Hepatocyte (in vitro differentiated cells): Measurements from ENCODE around the gene NMU. TPM values are rescaled to one million over a fixed set of nuclear protein-coding genes. Genes with fewer than 3 reads are reported as not detected.
A peak's percentile ranks its signal among the peaks of the same experiment; 100 is the strongest.
"Not testable (repeated sequence)": the region's sequence is repeated elsewhere in the genome, so short reads cannot be mapped to it uniquely, and the experiment has no call there.

Experiments used
- DNase-seq: peaks from one replicate; pipeline ENCODE4 v3.0.0-alpha.2; 2016; ENCODE audit warnings: low spot score
- H2AFZ ChIP-seq: fragments of 200-600 bp; sonication (generic); 2 replicates; pipeline ENCODE4 v1.6.0; 2016; ENCODE audit warnings: antibody characterized with exemption, mild to moderate bottlenecking
- H3K27ac ChIP-seq: fragments of 200-600 bp; sonication (generic); 2 replicates; pipeline ENCODE4 v1.5.1; 2016; ENCODE audit warnings: mild to moderate bottlenecking
- H3K27me3 ChIP-seq: fragments of 200-600 bp; sonication (generic); 2 replicates; pipeline ENCODE4 v1.6.1; 2016
- H3K36me3 ChIP-seq: fragments of 200-600 bp; sonication (generic); replicated peaks from 2 replicates; pipeline ENCODE4 v1.5.1; 2016; ENCODE audit warnings: low read depth; ENCODE audit not compliant: insufficient read depth
- H3K4me1 ChIP-seq: fragments of 200-600 bp; sonication (generic); 2 replicates; pipeline ENCODE4 v1.5.1; 2016; ENCODE audit warnings: mild to moderate bottlenecking, moderate library complexity; ENCODE audit not compliant: insufficient read depth
- H3K4me2 ChIP-seq: fragments of 200-600 bp; sonication (generic); 2 replicates; pipeline ENCODE4 v1.6.0; 2016
- H3K4me3 ChIP-seq: fragments of 200-600 bp; sonication (generic); 2 replicates; pipeline ENCODE4 v1.5.1; 2016; ENCODE audit warnings: mild to moderate bottlenecking
- H3K79me2 ChIP-seq: fragments of 200-600 bp; sonication (generic); 2 replicates; pipeline ENCODE4 v1.6.0; 2017; ENCODE audit warnings: mild to moderate bottlenecking
- H3K9me2 ChIP-seq: fragments of 200-600 bp; sonication (generic); replicated peaks from 2 replicates; pipeline ENCODE4 v1.6.0; 2017; ENCODE audit warnings: mild to moderate bottlenecking; ENCODE audit not compliant: insufficient read depth
- H3K9me3 ChIP-seq: fragments of 200-600 bp; sonication (generic); 2 replicates; pipeline ENCODE4 v1.5.1; 2016; ENCODE audit warnings: low read depth, mild to moderate bottlenecking
- H4K20me1 ChIP-seq: fragments of 200-600 bp; sonication (generic); 2 replicates; pipeline ENCODE4 v1.6.0; 2016; ENCODE audit warnings: mild to moderate bottlenecking; ENCODE audit not compliant: insufficient read depth, poor library complexity, severe bottlenecking
- EZH2 ChIP-seq: fragments of 200-600 bp; sonication (generic); IDR thresholded peaks from 2 replicates; pipeline ENCODE4 v1.6.1; 2016; ENCODE audit warnings: antibody characterized with exemption, mild to moderate bottlenecking, borderline replicate concordance
- EZH2phosphoT487 ChIP-seq: fragments of 200-600 bp; sonication (generic); IDR thresholded peaks from one replicate; pipeline ENCODE4 v1.6.1; 2018; ENCODE audit warnings: antibody characterized with exemption, mild to moderate bottlenecking, low read depth, moderate library complexity; ENCODE audit not compliant: unreplicated experiment, severe bottlenecking
- WGBS: methylation state at CpG from one replicate; pipeline ENCODE4 v1.1.6; 2016; ENCODE audit warnings: low lambda C conversion rate; ENCODE audit errors: missing lambda C conversion rate; 5-methylcytosine and 5-hydroxymethylcytosine counted together
- polyA plus RNA-seq: library from polyadenylated mRNA; unstranded; fragments of >200 nt; fragmentation: Nextera tagmentation; extraction: Ambion mirVana; gene quantifications from 2 replicates; pipeline ENCODE4 v1.2.1, GENCODE V29; 2016
- total RNA-seq: library from RNA; depleted of rRNA; stranded (reverse); fragments of >200 nt; gene quantifications from 2 replicates; pipeline ENCODE4 v1.2.3, GENCODE V29; 2014
- TF ChIP-seq, protein P1 (sequence below): fragments of 200-600 bp; sonication (generic); IDR thresholded peaks from 2 replicates; pipeline ENCODE4 v1.5.1; 2016; ENCODE audit warnings: antibody characterized with exemption, mild to moderate bottlenecking; ENCODE audit not compliant: poor library complexity

NMU gene
- total and polyA plus RNA-seq, 2 experiments from 2014 or later = 2.0 to 7.6 TPM

DNA sequence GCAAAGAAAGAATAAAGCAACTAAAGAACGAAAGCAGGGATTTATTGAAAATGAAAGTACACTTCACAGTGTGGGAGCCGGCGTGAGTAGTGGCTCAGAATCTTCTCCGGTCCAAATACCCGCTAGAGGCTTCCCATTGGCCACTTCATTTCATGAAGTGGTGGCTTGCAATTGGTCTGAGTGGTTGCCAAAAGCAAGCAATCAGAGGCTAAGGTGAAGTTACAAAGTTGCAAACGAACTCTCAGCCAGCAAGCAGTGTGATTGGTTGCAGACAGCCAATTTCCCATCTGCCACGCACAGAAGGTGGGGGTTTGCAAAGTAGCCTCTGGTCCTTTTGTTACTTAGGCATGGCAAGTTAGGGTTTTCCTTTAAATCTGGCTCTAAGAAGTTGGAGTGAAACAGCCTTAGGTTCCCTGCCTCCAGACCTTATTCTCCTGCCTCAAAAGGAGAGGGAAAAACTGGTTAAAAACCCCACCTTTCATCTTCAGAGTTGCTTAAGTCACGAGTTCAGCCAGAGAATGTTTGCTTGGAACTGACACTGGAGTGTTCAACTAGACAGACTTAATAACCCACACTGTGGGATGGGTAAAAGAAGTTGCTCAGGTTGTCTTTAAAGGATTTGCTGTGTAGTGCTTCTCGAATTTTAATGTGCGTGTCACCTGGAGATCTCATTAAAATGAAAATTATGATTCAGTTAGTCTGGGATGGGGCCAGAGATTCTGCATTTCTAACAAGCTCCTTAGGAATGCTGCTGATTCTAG, 82.5 kb downstream of the NMU start:
- TF ChIP-seq EZH2phosphoT487 (no peak), EZH2 (no peak)
- TF ChIP-seq, protein P1, sequence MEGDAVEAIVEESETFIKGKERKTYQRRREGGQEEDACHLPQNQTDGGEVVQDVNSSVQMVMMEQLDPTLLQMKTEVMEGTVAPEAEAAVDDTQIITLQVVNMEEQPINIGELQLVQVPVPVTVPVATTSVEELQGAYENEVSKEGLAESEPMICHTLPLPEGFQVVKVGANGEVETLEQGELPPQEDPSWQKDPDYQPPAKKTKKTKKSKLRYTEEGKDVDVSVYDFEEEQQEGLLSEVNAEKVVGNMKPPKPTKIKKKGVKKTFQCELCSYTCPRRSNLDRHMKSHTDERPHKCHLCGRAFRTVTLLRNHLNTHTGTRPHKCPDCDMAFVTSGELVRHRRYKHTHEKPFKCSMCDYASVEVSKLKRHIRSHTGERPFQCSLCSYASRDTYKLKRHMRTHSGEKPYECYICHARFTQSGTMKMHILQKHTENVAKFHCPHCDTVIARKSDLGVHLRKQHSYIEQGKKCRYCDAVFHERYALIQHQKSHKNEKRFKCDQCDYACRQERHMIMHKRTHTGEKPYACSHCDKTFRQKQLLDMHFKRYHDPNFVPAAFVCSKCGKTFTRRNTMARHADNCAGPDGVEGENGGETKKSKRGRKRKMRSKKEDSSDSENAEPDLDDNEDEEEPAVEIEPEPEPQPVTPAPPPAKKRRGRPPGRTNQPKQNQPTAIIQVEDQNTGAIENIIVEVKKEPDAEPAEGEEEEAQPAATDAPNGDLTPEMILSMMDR = no peak
- H3K27me3 ChIP-seq = no peaks in the 10 kb centered on the region
- peaks cover under 1% of the 10 kb centered on the region for H3K4me1 ChIP-seq
- no peak overlapping the region for H3K4me2 ChIP-seq
- no peak overlapping the region for H2AFZ ChIP-seq
- no peaks in the 10 kb centered on the region for H3K36me3 ChIP-seq
- DNase-seq = no peak
- WGBS = 79% methylated on average over 10 of the region's 10 CpGs
- no peak overlapping the region for H3K27ac ChIP-seq
- no peak overlapping the region for H3K4me3 ChIP-seq
- no peaks in the 10 kb centered on the region for H3K79me2 ChIP-seq
- no peaks in the 10 kb centered on the region for H4K20me1 ChIP-seq
- no peaks in the 10 kb centered on the region for H3K9me3 ChIP-seq
- no peaks in the 10 kb centered on the region for H3K9me2 ChIP-seq

DNA sequence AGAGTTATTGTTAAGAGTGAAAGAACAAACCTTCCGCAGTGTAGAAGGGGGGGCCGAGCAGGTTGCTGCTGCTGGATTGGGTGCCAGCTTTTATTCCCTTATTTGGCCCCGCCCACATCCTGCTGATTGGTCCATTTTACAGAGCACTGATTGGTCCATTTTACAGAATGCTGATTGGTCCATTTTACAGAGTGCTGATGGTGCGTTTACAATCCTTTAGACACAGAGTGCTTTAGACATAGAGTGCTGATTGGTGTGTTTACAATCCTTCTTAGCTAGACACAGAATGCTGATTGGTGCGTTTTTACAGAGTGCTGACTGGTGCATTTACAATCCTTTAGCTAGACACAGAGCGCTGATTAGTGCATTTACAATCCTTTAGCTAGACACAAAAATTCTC, 84.1 kb downstream of the NMU start:
- peaks cover 11% of the 10 kb centered on the region for H3K4me1 ChIP-seq
- not testable (repeated sequence) for H4K20me1 ChIP-seq, H3K4me3 ChIP-seq, H3K36me3 ChIP-seq, H3K79me2 ChIP-seq, H3K9me3 ChIP-seq, DNase-seq, H3K27ac ChIP-seq, H3K27me3 ChIP-seq, H3K4me2 ChIP-seq, H2AFZ ChIP-seq, H3K9me2 ChIP-seq
- WGBS = 91% methylated on average over 6 of the region's 6 CpGs

DNA sequence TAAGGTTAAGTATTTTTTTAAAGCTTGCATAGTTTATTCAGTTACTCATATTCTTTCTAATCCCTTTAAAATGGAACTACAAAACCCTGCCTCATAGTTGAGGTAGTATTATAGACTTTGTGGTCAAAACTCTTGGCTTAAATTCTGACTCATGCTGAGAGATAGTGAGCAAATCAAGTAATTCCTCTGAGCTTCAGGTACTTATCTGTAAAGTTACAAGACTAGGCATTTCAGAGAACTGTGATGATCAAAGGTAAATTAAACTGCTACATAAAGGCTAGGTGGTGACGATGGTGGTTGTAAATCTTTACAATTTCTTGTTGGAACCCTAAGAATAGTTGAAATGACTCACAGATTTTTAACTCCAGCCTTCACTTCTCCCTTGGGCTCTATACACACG, 86.2 kb downstream of the NMU start:
- H3K9me2 ChIP-seq = no peaks in the 10 kb centered on the region
- WGBS = 41% methylated on average over 2 of the region's 2 CpGs
- H3K4me2 ChIP-seq = no peak overlapping the region
- H3K27me3 ChIP-seq = no peaks in the 10 kb centered on the region
- H3K9me3 ChIP-seq = no peaks in the 10 kb centered on the region
- H3K4me1 ChIP-seq = peaks cover 12% of the 10 kb centered on the region
- H3K4me3 ChIP-seq = no peak overlapping the region
- H3K27ac ChIP-seq = no peak overlapping the region
- no peaks in the 10 kb centered on the region for H4K20me1 ChIP-seq
- peak; percentile 51 for DNase-seq
- H3K79me2 ChIP-seq = peaks cover 4% of the 10 kb centered on the region
- H2AFZ ChIP-seq = no peak overlapping the region
- H3K36me3 ChIP-seq = no peaks in the 10 kb centered on the region
- TF ChIP-seq EZH2 (no peak), EZH2phosphoT487 (no peak)
- TF ChIP-seq, protein P1 = no peak

DNA sequence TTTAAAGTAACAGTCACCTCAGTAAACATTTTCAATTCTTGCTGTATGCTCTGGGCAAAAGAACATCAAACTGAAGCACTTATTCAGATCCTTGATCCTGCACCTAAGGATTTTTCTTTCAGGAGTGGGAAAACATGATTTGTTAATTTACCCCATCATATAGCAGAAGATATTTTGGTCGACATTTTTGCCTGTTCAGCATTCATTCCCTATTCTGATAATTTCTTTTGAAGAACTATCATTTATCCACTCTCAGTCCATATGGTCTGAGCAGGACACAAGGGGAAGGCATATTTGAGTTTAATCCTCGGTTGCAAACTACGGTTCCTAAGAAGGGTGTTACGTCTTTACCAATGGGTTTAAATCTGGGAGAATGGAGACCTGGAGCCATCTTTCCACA, 88.2 kb downstream of the NMU start:
- H3K27me3 ChIP-seq = no peaks in the 10 kb centered on the region
- H3K4me1 ChIP-seq = peaks cover 31% of the 10 kb centered on the region
- peaks cover 24% of the 10 kb centered on the region for H3K79me2 ChIP-seq
- no peak for TF ChIP-seq EZH2phosphoT487
- TF ChIP-seq, protein P1 = no peak
- TF ChIP-seq EZH2 = no peak
- peak overlapping the region; percentile 70 for H3K4me3 ChIP-seq
- no peaks in the 10 kb centered on the region for H3K9me3 ChIP-seq
- H3K27ac ChIP-seq = peak overlapping the region; percentile 96
- no peak for DNase-seq
- H3K9me2 ChIP-seq = no peaks in the 10 kb centered on the region
- H4K20me1 ChIP-seq = peaks cover 8% of the 10 kb centered on the region
- peak overlapping the region; percentile 90 for H2AFZ ChIP-seq
- WGBS = 59% methylated on average over 4 of the region's 4 CpGs
- H3K4me2 ChIP-seq = peak overlapping the region; percentile 87
- no peaks in the 10 kb centered on the region for H3K36me3 ChIP-seq
